Loucy (cell line): ENCODE data around the gene SMAD5.

Experiments
- H2AFZ ChIP-seq: fragments of 200-600 bp; sonication (generic); 2 replicates; pipeline ENCODE4 v1.6.0; 2016; ENCODE audit warnings: antibody characterized with exemption, mild to moderate bottlenecking, low read length, moderate library complexity
- H3F3A ChIP-seq: fragments of 200-600 bp; 2 replicates; pipeline ENCODE4 v1.6.0; 2016; ENCODE audit warnings: antibody characterized with exemption, low read depth, mild to moderate bottlenecking
- H3K27me3 ChIP-seq: fragments of 200-600 bp; sonication (generic); 2 replicates; pipeline ENCODE4 v1.6.1; 2014; ENCODE audit warnings: low read length, mild to moderate bottlenecking; ENCODE audit not compliant: insufficient read depth, poor library complexity, severe bottlenecking
- H3K36me3 ChIP-seq: fragments of 200-600 bp; sonication (generic); 2 replicates; pipeline ENCODE4 v1.6.1; 2016; ENCODE audit warnings: low read length; ENCODE audit not compliant: insufficient read depth
- H3K4me1 ChIP-seq: fragments of 200-600 bp; sonication (generic); 2 replicates; pipeline ENCODE4 v1.5.1; 2014; ENCODE audit warnings: low read length, mild to moderate bottlenecking; ENCODE audit not compliant: insufficient read depth, poor library complexity, severe bottlenecking
- H3K4me2 ChIP-seq: fragments of 200-600 bp; sonication (generic); 2 replicates; pipeline ENCODE4 v1.6.0; 2014; ENCODE audit warnings: antibody characterized with exemption, low read length, low read depth, mild to moderate bottlenecking; ENCODE audit not compliant: poor library complexity, severe bottlenecking
- H3K4me3 ChIP-seq: fragments of 200-600 bp; sonication (generic); 2 replicates; pipeline ENCODE4 v1.5.1; 2014; ENCODE audit warnings: low read length, mild to moderate bottlenecking, mixed read lengths; ENCODE audit not compliant: poor library complexity, severe bottlenecking
- H3K79me2 ChIP-seq: fragments of 200-600 bp; sonication (generic); 2 replicates; pipeline ENCODE4 v1.6.1; 2014; ENCODE audit warnings: low read length; ENCODE audit not compliant: insufficient read depth
- H3K9ac ChIP-seq: fragments of 200-600 bp; sonication (generic); 2 replicates; pipeline ENCODE4 v1.6.0; 2014; ENCODE audit warnings: mild to moderate bottlenecking, low read depth, low read length, moderate library complexity; ENCODE audit not compliant: poor library complexity, severe bottlenecking
- H3K9me2 ChIP-seq: fragments of 200-600 bp; sonication (generic); replicated peaks from 2 replicates; pipeline ENCODE4 v1.6.1; 2016; ENCODE audit warnings: low read depth, low read length, mixed read lengths
- H3K9me3 ChIP-seq: fragments of 200-600 bp; sonication (generic); 2 replicates; pipeline ENCODE4 v1.6.1; 2014; ENCODE audit warnings: mild to moderate bottlenecking, antibody characterized with exemption, low read length, low read depth; ENCODE audit not compliant: insufficient read depth
- H4K20me1 ChIP-seq: fragments of 200-600 bp; sonication (generic); 2 replicates; pipeline ENCODE4 v1.6.0; 2014; ENCODE audit warnings: antibody characterized with exemption, low read length, mild to moderate bottlenecking; ENCODE audit not compliant: insufficient read depth, poor library complexity, severe bottlenecking
- CTCF ChIP-seq: fragments of 200-600 bp; sonication (generic); conservative IDR thresholded peaks from 2 replicates; pipeline ENCODE4 v1.5.1; 2014; ENCODE audit warnings: mild to moderate bottlenecking, antibody characterized with exemption, low read length
- EZH2phosphoT487 ChIP-seq: fragments of 200-600 bp; IDR thresholded peaks from 2 replicates; pipeline ENCODE4 v1.6.1; 2018; ENCODE audit warnings: antibody characterized with exemption, mild to moderate bottlenecking, moderate library complexity, borderline replicate concordance

The SMAD5 gene

GRCh38 chr5:136104306-136104965, 28.2 kb upstream of the SMAD5 start:
- Histone ChIP-seq H3K79me2 (no peaks in the 10 kb centered on the region), H2AFZ (no peak overlapping the region), H3K9ac (no peak overlapping the region), H3K9me3 (no peaks in the 10 kb centered on the region), H3K4me1 (no peaks in the 10 kb centered on the region), H3K9me2 (no peaks in the 10 kb centered on the region), H3K36me3 (no peaks in the 10 kb centered on the region), H4K20me1 (no peaks in the 10 kb centered on the region), H3K4me3 (no peak overlapping the region), H3K4me2 (no peak overlapping the region), H3F3A (no peaks in the 10 kb centered on the region), H3K27me3 (no peaks in the 10 kb centered on the region)
- TF ChIP-seq CTCF (no peak), EZH2phosphoT487 (no peak)

GRCh38 chr5:136106351-136107031, 26.2 kb upstream of the SMAD5 start:
- no peak overlapping the region for H2AFZ ChIP-seq
- no peak overlapping the region for H3K4me3 ChIP-seq
- no peaks in the 10 kb centered on the region for H3K4me1 ChIP-seq
- H3K4me2 ChIP-seq = no peak overlapping the region
- no peaks in the 10 kb centered on the region for H3K9me3 ChIP-seq
- H3K9me2 ChIP-seq = no peaks in the 10 kb centered on the region
- no peak for TF ChIP-seq CTCF
- TF ChIP-seq EZH2phosphoT487 = no peak
- H3K79me2 ChIP-seq = no peaks in the 10 kb centered on the region
- no peaks in the 10 kb centered on the region for H3F3A ChIP-seq
- H4K20me1 ChIP-seq = no peaks in the 10 kb centered on the region
- no peaks in the 10 kb centered on the region for H3K27me3 ChIP-seq
- H3K36me3 ChIP-seq = no peaks in the 10 kb centered on the region
- no peak overlapping the region for H3K9ac ChIP-seq

GRCh38 chr5:136108180-136108611, 24.4 kb upstream of the SMAD5 start:
- Histone ChIP-seq H3K4me2 (no peak overlapping the region), H3K4me1 (no peaks in the 10 kb centered on the region), H3K36me3 (no peaks in the 10 kb centered on the region), H3K27me3 (no peaks in the 10 kb centered on the region), H4K20me1 (no peaks in the 10 kb centered on the region), H3K79me2 (no peaks in the 10 kb centered on the region), H3K9me3 (no peaks in the 10 kb centered on the region), H3K4me3 (no peak overlapping the region), H3K9ac (no peak overlapping the region), H2AFZ (no peak overlapping the region), H3F3A (no peaks in the 10 kb centered on the region), H3K9me2 (no peaks in the 10 kb centered on the region)
- TF ChIP-seq CTCF (no peak), EZH2phosphoT487 (no peak)
